ENCODE results near the gene PHACTR1. TPM values are rescaled to one million over a fixed set of nuclear protein-coding genes. Genes with fewer than 3 reads are reported as not detected.
A peak's percentile ranks its signal among the peaks of the same experiment; 100 is the strongest.
"Not testable (repeated sequence)": the region's sequence is repeated elsewhere in the genome, so short reads cannot be mapped to it uniquely, and the experiment has no call there.

Gene PHACTR1
- total RNA-seq, 1 experiment from 2014 or later = not detected

- DNase-seq (ENCODE audit: low spot score) = no peak
These were observed 182.7 kb downstream of the PHACTR1 start for GRCh38 chr6:12899046-12899833.

- no peak for DNase-seq (ENCODE audit: low spot score)
These were observed 186.7 kb downstream of the PHACTR1 start for GRCh38 chr6:12903246-12903645.

DNA sequence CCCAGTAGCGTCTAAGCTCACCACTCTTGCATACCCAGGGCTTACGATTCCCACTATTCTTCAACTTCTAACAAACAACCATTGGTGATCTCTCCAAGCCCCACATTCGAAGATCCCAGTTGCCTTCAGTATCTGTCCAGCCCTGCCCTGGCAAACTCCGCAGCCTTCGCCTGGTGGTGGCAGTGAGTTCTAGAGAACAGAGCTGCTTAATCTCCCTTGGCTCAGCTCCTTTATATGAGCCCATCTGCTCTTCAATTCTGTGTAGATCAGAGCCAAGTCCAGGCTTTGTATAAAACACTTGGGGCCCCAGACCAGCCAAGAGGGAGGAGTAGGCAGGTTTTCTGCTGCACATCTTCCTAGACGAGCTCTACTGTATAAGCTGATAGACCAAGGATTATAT lies 193.3 kb downstream of the PHACTR1 start:
- DNase-seq (ENCODE audit: low spot score) = no peak

DNA sequence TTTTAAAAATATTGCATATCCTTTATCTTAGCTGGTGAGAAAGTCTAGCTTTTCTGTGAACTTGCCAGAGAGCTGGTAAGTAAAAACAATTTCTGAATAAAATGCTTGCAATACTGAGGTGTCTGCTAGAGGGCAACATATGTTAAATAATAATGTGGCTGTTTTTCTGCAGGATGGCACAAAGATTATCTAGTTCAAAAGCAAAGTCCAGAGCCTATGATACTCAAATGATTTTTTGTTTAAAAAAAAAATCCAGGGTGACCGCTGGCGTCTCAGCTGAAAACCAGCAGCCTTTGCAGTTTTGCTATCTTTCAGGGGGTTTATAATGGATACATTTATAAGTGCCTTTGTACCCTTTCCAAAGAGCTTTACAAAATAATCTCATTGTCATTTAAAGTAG lies 194.9 kb downstream of the PHACTR1 start:
- DNase-seq (ENCODE audit: low spot score) = peak; percentile 40

- DNase-seq (ENCODE audit: low spot score) = no peak
These were observed 196.6 kb downstream of the PHACTR1 start for GRCh38 chr6:12913201-12913600.

- no peak for DNase-seq (ENCODE audit: low spot score)
These were observed 199.4 kb downstream of the PHACTR1 start for GRCh38 chr6:12916006-12916405.

GRCh38 chr6:12916420-12917136 lies 200.0 kb downstream of the PHACTR1 start:
- DNase-seq (ENCODE audit: low spot score) = no peak

DNA sequence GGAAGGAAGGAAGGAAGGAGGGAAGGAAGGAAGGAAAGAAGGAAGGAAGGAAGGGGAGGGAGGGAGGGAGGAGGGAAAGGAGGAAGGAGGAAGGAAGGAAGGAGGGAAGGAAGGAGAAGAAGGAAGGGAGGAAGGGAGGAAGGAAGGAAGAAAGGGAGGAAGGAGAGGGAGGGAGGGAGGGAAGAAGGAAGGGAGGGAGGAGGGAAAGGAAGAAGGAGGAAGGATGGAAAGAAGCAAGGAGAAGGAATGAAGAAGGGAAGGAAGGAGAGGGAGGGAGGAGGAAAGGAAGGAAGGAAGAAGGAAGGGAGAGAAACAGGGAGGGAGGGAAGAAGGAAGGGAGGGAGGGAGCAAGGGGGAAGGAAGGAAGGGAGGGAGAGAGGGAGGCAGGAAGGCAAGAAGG lies 204.9 kb downstream of the PHACTR1 start:
- DNase-seq (ENCODE audit: low spot score) = no peak

DNA sequence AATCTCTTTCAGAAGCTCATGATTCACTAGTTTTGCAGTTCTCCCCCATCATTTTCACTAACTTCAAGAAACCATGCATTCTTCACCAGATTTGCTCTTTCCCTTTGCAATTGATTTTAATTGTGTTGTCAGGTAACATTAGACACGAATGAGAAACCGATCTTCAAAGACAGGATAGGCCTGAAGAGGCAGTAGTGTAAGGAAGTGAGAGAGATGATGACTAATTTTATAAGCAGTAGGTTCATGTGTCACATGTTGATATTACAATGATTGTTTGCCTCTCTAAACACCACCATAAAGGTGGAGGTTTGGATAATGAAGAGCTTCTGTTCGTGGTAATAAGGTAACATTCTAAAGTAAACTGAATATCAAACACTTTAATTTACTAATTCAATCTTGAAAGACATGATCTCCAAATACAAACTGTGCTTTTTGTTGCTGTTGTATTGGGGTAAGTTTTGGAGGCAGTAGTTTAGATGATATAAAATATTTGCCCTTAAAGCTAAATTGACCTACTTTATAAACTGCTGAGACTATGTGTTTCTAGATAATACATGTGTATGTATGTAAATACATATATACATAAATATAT lies 207.2 kb downstream of the PHACTR1 start:
- DNase-seq (ENCODE audit: low spot score) = no peak

- DNase-seq (ENCODE audit: low spot score) = no peak
These were observed 208.3 kb downstream of the PHACTR1 start for GRCh38 chr6:12924911-12925310.

- DNase-seq (ENCODE audit: low spot score) = no peak
These were observed 211.2 kb downstream of the PHACTR1 start for GRCh38 chr6:12927746-12928145.

- no peak for DNase-seq (ENCODE audit: low spot score)
These were observed 213.1 kb downstream of the PHACTR1 start for GRCh38 chr6:12929678-12930077.

DNA sequence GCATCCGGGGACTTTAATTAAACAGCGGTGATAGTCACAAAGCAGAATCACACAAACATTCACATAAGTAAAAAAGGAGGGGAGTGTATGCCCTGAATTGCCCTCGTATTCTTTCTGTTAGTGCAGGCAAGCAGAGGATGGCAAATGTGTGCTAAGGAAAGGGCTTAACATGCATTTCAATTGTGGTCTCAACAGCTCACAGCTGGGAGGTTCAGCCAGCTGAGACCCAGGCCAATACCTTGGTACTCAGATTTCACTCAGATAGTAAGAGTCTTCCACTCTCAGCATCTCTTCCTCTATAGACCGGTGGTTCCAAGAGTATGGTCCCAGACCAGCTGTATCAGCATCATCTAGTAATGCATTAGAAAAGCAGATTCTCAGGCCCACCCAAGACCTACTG lies 215.1 kb downstream of the PHACTR1 start:
- DNase-seq (ENCODE audit: low spot score) = no peak

DNA sequence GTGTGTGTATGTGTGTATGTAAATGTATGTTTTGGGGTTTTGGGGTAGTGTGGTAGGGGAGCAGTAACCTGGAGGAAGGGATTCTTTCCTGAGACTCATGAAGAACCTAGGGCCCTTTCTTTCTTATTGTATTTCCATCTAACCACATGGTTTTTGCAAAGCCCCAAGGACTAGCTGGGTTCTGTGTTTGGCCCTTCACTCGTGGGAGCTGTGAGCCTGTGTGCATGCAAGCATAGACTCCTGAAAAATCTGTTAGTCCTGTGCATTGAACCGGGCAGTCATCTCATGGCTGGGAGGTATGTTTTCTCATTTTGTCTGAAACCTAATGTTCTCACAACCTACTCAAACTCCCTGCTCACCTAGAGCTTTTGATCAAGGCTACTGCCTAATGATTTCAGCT lies 219.1 kb downstream of the PHACTR1 start:
- no peak for DNase-seq (ENCODE audit: low spot score)

DNA sequence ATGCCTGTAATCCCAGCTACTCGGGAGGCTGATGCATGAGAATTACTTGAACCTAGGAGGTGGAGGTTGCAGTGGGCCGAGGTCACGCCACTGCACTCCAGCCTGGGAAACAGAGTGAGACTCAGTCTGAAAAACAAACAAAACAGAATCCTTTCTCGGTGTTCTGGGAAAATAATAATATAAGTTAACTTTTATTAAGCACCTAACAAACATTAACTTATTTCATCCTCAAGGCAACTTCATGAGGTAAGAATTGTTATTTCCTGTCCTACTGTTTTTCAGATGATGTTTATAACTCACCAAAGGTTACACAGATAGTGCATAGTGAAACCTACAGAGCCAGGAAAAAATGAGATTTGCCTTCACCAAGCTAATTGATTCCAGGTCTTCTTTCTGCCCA lies 221.4 kb downstream of the PHACTR1 start:
- DNase-seq (ENCODE audit: low spot score) = no peak

GRCh38 chr6:12939314-12939713 lies 222.7 kb downstream of the PHACTR1 start:
- DNase-seq (ENCODE audit: low spot score) = no peak

DNA sequence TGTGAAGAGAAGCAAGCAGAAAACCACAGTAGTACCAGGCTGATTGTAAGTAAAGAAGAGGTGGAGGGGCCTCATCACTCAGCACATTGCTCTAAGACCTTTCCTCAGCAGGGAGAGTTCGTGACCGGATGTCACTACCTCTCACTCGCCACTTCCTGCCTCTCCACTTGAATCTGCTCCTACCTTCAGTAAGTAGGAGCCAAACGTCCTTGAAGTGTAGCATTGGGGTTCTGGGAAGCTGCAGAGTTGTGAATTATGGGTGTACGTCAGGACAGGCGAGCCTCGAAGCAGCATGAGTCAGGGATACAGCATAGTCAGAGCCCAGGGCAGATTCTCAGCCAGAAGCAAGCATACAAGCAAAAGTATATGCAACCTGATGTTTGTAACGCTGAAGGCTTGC lies 224.9 kb downstream of the PHACTR1 start:
- no peak for DNase-seq (ENCODE audit: low spot score)

DNA sequence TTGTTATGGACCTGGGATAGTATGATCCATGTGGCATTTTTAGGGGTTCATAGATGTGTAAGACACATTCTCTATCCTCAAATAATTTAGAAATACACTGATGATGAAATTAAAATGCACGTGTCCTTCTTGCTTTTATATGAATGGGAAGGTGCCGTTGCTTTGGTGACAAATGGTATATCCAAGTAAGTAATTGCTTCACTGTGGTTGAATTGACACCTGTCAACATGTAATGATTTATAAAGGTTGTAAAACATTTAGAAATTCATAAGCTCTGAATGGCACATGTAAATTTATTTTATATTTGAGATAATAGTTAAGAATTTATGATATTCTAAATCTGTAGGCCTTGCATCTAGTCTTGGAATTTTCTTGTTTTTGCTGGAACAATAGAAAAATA lies 227.0 kb downstream of the PHACTR1 start:
- no peak for DNase-seq (ENCODE audit: low spot score)

DNA sequence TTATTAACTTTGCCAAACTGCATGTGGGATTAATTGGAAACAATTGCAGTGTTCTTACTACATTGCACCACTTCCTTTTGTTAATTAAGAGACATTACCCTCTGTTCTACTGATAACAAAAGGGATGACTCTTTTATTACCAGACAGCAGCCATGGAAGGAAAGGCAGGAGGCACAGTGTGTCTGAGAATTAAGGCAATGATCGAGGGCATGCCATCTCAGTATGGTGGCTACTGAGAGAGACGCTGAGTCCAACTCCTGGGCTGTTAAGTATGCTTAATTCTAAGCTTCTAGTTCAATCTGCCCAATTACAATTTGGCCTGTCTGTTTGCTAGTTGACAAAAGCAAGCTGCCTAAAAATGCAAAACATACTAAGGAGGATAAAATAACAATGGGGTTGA lies 227.4 kb downstream of the PHACTR1 start:
- no peak for DNase-seq (ENCODE audit: low spot score)

DNA sequence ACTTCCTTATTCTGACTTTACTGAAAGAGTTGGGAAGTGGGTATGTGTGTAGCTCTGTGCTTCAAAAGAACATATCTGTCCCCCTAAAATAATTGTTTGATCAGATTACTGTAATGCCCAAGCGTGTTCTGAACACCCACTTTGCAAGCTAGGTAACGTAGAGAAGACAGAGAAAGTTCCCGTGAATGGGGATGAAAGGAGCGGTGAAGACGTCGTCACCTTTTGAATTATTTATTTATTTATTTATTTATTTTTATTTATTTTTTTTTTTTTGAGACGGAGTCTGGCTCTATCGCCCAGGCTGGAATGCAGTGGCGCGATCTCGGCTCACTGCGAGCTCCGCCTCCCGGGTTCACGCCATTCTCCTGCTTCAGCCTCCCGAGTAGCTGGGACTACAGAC lies 228.0 kb downstream of the PHACTR1 start:
- DNase-seq (ENCODE audit: low spot score) = not testable (repeated sequence)

GRCh38 chr6:12947151-12947871 lies 230.7 kb downstream of the PHACTR1 start:
- no peak for DNase-seq (ENCODE audit: low spot score)

GRCh38 chr6:12947967-12948366 lies 231.4 kb downstream of the PHACTR1 start:
- DNase-seq (ENCODE audit: low spot score) = no peak
